GM19043 (cell line): ENCODE data around the gene NAE1.
"Not testable (repeated sequence)": the region's sequence is repeated elsewhere in the genome, so short reads cannot be mapped to it uniquely, and the experiment has no call there.

Experiments
- ATAC-seq: cut with Tn5 transposase; IDR thresholded peaks from one replicate; pipeline ENCODE4 v1.9.1; 2021; ENCODE audit warnings: low read depth; ENCODE audit not compliant: unreplicated experiment

NAE1 gene

GRCh38 chr16:66830422-66831404, at the start of gene NAE1:
TSS of gene NAE1 (minus strand) at chr16:66830976. CDS start at chr16:66830899, 77 bp downstream.
- peak; percentile 82 for ATAC-seq

- no peak for ATAC-seq
Observed at GRCh38 chr16:66878067-66878466, 47.3 kb upstream of the NAE1 start.

GRCh38 chr16:66874079-66874775, 43.5 kb upstream of the NAE1 start:
- ATAC-seq = no peak

- ATAC-seq = no peak
Observed at GRCh38 chr16:66873685-66874055, 42.9 kb upstream of the NAE1 start.

- ATAC-seq = peak; percentile 77
Observed at GRCh38 chr16:66872943-66873684, 42.3 kb upstream of the NAE1 start.

GRCh38 chr16:66872559-66872942, 41.8 kb upstream of the NAE1 start:
- ATAC-seq = no peak

- ATAC-seq = no peak
Observed at GRCh38 chr16:66871840-66872239, 41.1 kb upstream of the NAE1 start.

GRCh38 chr16:66871363-66871762, 40.6 kb upstream of the NAE1 start:
- not testable (repeated sequence) for ATAC-seq

GRCh38 chr16:66869424-66869823, 38.6 kb upstream of the NAE1 start:
- ATAC-seq = no peak

- no peak for ATAC-seq
Observed at GRCh38 chr16:66863707-66864106, 32.9 kb upstream of the NAE1 start.

- ATAC-seq = no peak
Observed at GRCh38 chr16:66862023-66862520, 31.3 kb upstream of the NAE1 start.

GRCh38 chr16:66859397-66860068, 28.8 kb upstream of the NAE1 start:
- ATAC-seq = no peak

GRCh38 chr16:66858740-66859396, 28.1 kb upstream of the NAE1 start:
- no peak for ATAC-seq

GRCh38 chr16:66857437-66857836, 26.7 kb upstream of the NAE1 start:
- ATAC-seq = no peak

GRCh38 chr16:66856801-66857200, 26.0 kb upstream of the NAE1 start:
- no peak for ATAC-seq

GRCh38 chr16:66856184-66856730, 25.5 kb upstream of the NAE1 start:
- ATAC-seq = no peak

- ATAC-seq = no peak
Observed at GRCh38 chr16:66853261-66854139, 22.7 kb upstream of the NAE1 start.

GRCh38 chr16:66851166-66851964, 20.6 kb upstream of the NAE1 start:
- ATAC-seq = no peak
